Common myeloid progenitor, CD34-positive (primary cell): Measurements from ENCODE around the gene SFTA2.

Experiments
- CTCF ChIA-PET: fragments of 350-600 bp; sonication (Branson Sonifier 250); formaldehyde crosslinking; loops from one replicate; lab custom pipeline; 2021; ENCODE audit warnings: antibody characterized with exemption; lab: Charles Lee
- POLR2A ChIA-PET: fragments of 350-600 bp; sonication (Branson Sonifier 250); formaldehyde crosslinking; loops from one replicate; lab custom pipeline; 2021; ENCODE audit warnings: antibody characterized with exemption; lab: Charles Lee
- DNase-seq, 3 donors: peaks; one replicate each; pipeline versions ENCODE4 v3.0.0 to v3.0.0-alpha.2; 2013
- H3K27ac ChIP-seq, 2 experiments: 1 replicate in 1 of 2; 2 replicates in 1 of 2; pipeline ENCODE4 v1.7.0; 2013; ENCODE audit warnings: inconsistent platforms in 2 of 2, low read length in 2 of 2, mild to moderate bottlenecking in 2 of 2, low read depth in 1 of 2, moderate library complexity in 1 of 2; ENCODE audit not compliant: severe bottlenecking in 2 of 2, insufficient read depth in 1 of 2, poor library complexity in 1 of 2
- H3K27me3 ChIP-seq, 5 experiments: replicated peaks in 2 of 5; 1 replicate in 3 of 5; 2 replicates in 2 of 5; pipeline versions ENCODE4 v1.6.1 to v1.7.0; 2013; ENCODE audit warnings: low read length in 4 of 5, mild to moderate bottlenecking in 2 of 5, moderate library complexity in 2 of 5, inconsistent platforms in 1 of 5; ENCODE audit not compliant: insufficient read depth in 5 of 5, control insufficient read depth in 4 of 5
- H3K36me3 ChIP-seq, 4 experiments: 1 replicate in 2 of 4; 2 replicates in 2 of 4; pipeline versions ENCODE4 v1.6.1 to v1.7.0; 2013; ENCODE audit warnings: low read length in 3 of 4, control low read depth in 1 of 4, mild to moderate bottlenecking in 1 of 4; ENCODE audit not compliant: control insufficient read depth in 4 of 4, insufficient read depth in 4 of 4
- H3K4me1 ChIP-seq, 4 experiments: 1 replicate in 3 of 4; 2 replicates in 1 of 4; pipeline versions ENCODE4 v1.6.1 to v1.7.1; 2013; ENCODE audit warnings: low read length in 3 of 4, mild to moderate bottlenecking in 3 of 4, control low read depth in 1 of 4, inconsistent platforms in 1 of 4, moderate library complexity in 1 of 4; ENCODE audit not compliant: control insufficient read depth in 4 of 4, insufficient read depth in 4 of 4; ENCODE audit errors: control extremely low read depth in 1 of 4
- H3K4me3 ChIP-seq, 7 experiments: 1 replicate in 4 of 7; 2 replicates in 3 of 7; pipeline versions ENCODE4 v1.5.1 to v1.7.0; 2013; ENCODE audit warnings: mild to moderate bottlenecking in 7 of 7, low read length in 6 of 7, moderate library complexity in 6 of 7, inconsistent platforms in 2 of 7, low read depth in 2 of 7, control low read depth in 1 of 7; ENCODE audit not compliant: insufficient read depth in 4 of 7, control insufficient read depth in 1 of 7; ENCODE audit errors: extremely low read depth in 1 of 7
- H3K9me3 ChIP-seq, 5 experiments: 1 replicate in 4 of 5; 2 replicates in 1 of 5; pipeline versions ENCODE4 v1.6.1 to v1.7.1; 2013; ENCODE audit warnings: low read length in 4 of 5, mild to moderate bottlenecking in 2 of 5, inconsistent platforms in 1 of 5, low read depth in 1 of 5, moderate library complexity in 1 of 5; ENCODE audit not compliant: control insufficient read depth in 4 of 5, insufficient read depth in 2 of 5; ENCODE audit errors: control extremely low read depth in 1 of 5
- WGBS: methylation state at CpG from one replicate; pipeline ENCODE4 v1.1.5; 2013; ENCODE audit not compliant: insufficient coverage; 5-methylcytosine and 5-hydroxymethylcytosine counted together

The SFTA2 gene

GRCh38 chr6:30944051-30944450 is 12.1 kb upstream of the SFTA2 start:
- DNase-seq: no peak
- Histone ChIP-seq H3K27me3 (peaks cover 0 to 58% (median 20%) of the 10 kb centered on the region in 5 experiments), H3K9me3 (no peaks in the 10 kb centered on the region), H3K27ac (no peak overlapping the region), H3K4me3 (no peak overlapping the region), H3K4me1 (no peaks in the 10 kb centered on the region), H3K36me3 (no peaks in the 10 kb centered on the region)
- ChIA-PET POLR2A (interaction anchor here (0.6 kb wide), 1 partner anchor 11 kb away, joined by 3 read pairs; no protein-coding TSS in a partner anchor), CTCF (no interaction called here)
- WGBS: 97% methylated on average over 3 of the region's 4 CpGs

GRCh38 chr6:30942338-30943060 is 10.5 kb upstream of the SFTA2 start:
- peak; percentile 28 to 39 (median 37) for DNase-seq
- no peaks in the 10 kb centered on the region for H3K9me3 ChIP-seq
- H3K27me3 ChIP-seq: peaks cover 0 to 53% (median 13%) of the 10 kb centered on the region in 5 experiments
- POLR2A ChIA-PET: no interaction called here
- no peak overlapping the region for H3K4me3 ChIP-seq
- WGBS: 21% methylated on average over 6 of the region's 15 CpGs
- H3K27ac ChIP-seq: no peak overlapping the region
- H3K4me1 ChIP-seq: no peaks in the 10 kb centered on the region
- no peaks in the 10 kb centered on the region for H3K36me3 ChIP-seq
- CTCF ChIA-PET: interaction anchor here (0.7 kb wide), 1 partner anchor 13 kb away, joined by 3 read pairs; no protein-coding TSS in a partner anchor

- H3K9me3 ChIP-seq: no peaks in the 10 kb centered on the region
- H3K27ac ChIP-seq: no peak within 1 kb of the TSS
- H3K36me3 ChIP-seq: no peaks in the 10 kb centered on the region
- 52% methylated on average over 4 of the region's 16 CpGs for WGBS
- H3K27me3 ChIP-seq: peaks cover 0 to 49% (median 10%) of the 10 kb centered on the region in 5 experiments
- ChIA-PET POLR2A (no interaction called here), CTCF (interaction anchor here (1.2 to 1.4 kb wide), 3 partner anchors 25 to 147 kb away, joined by 4 to 7 read pairs (median 6); no protein-coding TSS in a partner anchor)
- H3K4me3 ChIP-seq: no peak within 1 kb of the TSS
- peak in 1 of 3 donors; percentile 7 for DNase-seq
- no peaks in the 10 kb centered on the region for H3K4me1 ChIP-seq
These were observed 8.5 kb upstream of the SFTA2 start, which contains the start of gene MUCL3 for GRCh38 chr6:30940361-30940986. MUCL3 (plus strand) TSS chr6:30940973; CDS start chr6:30941000, 27 bp downstream.

- H3K9me3 ChIP-seq: no peaks in the 10 kb centered on the region
- 100% methylated on average over 2 of the region's 3 CpGs for WGBS
- H3K27ac ChIP-seq: no peak overlapping the region
- POLR2A ChIA-PET: interaction anchor here (0.6 kb wide), 1 partner anchor 24 kb away, joined by 3 read pairs; no protein-coding TSS in a partner anchor
- H3K4me1 ChIP-seq: no peaks in the 10 kb centered on the region
- peaks cover 0 to 49% (median 10%) of the 10 kb centered on the region in 5 experiments for H3K27me3 ChIP-seq
- DNase-seq: no peak
- CTCF ChIA-PET: no interaction called here
- H3K4me3 ChIP-seq: no peak overlapping the region
- H3K36me3 ChIP-seq: no peaks in the 10 kb centered on the region
These were observed 7.5 kb upstream of the SFTA2 start for GRCh38 chr6:30939473-30939872.

GRCh38 chr6:30938730-30939129 is 6.8 kb upstream of the SFTA2 start:
- Histone ChIP-seq H3K4me3 (no peak overlapping the region), H3K9me3 (no peaks in the 10 kb centered on the region), H3K4me1 (no peaks in the 10 kb centered on the region), H3K36me3 (no peaks in the 10 kb centered on the region), H3K27ac (no peak overlapping the region), H3K27me3 (peaks cover 0 to 43% (median 13%) of the 10 kb centered on the region in 5 experiments)
- POLR2A ChIA-PET: no interaction called here
- 82% methylated on average over 3 of the region's 4 CpGs for WGBS
- DNase-seq: no peak
- CTCF ChIA-PET: no interaction called here

GRCh38 chr6:30937265-30937664 is 5.3 kb upstream of the SFTA2 start:
- peaks cover 0 to 28% (median 6%) of the 10 kb centered on the region in 5 experiments for H3K27me3 ChIP-seq
- CTCF ChIA-PET: interaction anchor here (0.9 kb wide), 2 partner anchors 81 to 141 kb away, joined by 3 read pairs; no protein-coding TSS in a partner anchor
- no peaks in the 10 kb centered on the region for H3K36me3 ChIP-seq
- H3K4me1 ChIP-seq: no peaks in the 10 kb centered on the region
- POLR2A ChIA-PET: no interaction called here
- no peak overlapping the region for H3K4me3 ChIP-seq
- no peaks in the 10 kb centered on the region for H3K9me3 ChIP-seq
- DNase-seq: no peak
- WGBS: 89% methylated on average over 3 of the region's 6 CpGs
- no peak overlapping the region for H3K27ac ChIP-seq
